ENCODE measurements around the gene LRRN2.

The LRRN2 gene

GRCh38 chr1:204615881-204616280 is 69.7 kb downstream of the LRRN2 start:
- no peak for ATAC-seq
- TF ChIP-seq ISL1 (CRISPR knock-in tag; IDR thresholded peaks at IDR 0.05) (no peak), ZNF8 (CRISPR knock-in tag; IDR thresholded peaks at IDR 0.05) (no peak), PATZ1 (CRISPR knock-in tag; IDR thresholded peaks at IDR 0.05; ENCODE audit: borderline replicate concordance) (no peak), ZNF70 (CRISPR knock-in tag; IDR thresholded peaks at IDR 0.05) (no peak), TOX (CRISPR knock-in tag; IDR thresholded peaks at IDR 0.05; ENCODE audit: borderline replicate concordance) (no peak), CSRNP3 (CRISPR knock-in tag; IDR thresholded peaks at IDR 0.05) (no peak), ESRRG (CRISPR knock-in tag; IDR thresholded peaks at IDR 0.05) (no peak), RARB (CRISPR knock-in tag; IDR thresholded peaks at IDR 0.05) (no peak), BACH2 (CRISPR knock-in tag; IDR thresholded peaks at IDR 0.05; ENCODE audit: borderline replicate concordance) (no peak), ZNF565 (CRISPR knock-in tag; conservative IDR thresholded peaks at IDR 0.05; ENCODE audit: low read depth) (no peak), ZC3H10 (CRISPR knock-in tag; IDR thresholded peaks at IDR 0.05) (no peak), TSHZ2 (CRISPR knock-in tag; IDR thresholded peaks at IDR 0.05) (no peak), TCF4 (CRISPR knock-in tag; IDR thresholded peaks at IDR 0.05; ENCODE audit: borderline replicate concordance) (no peak), ZFP3 (CRISPR knock-in tag; IDR thresholded peaks at IDR 0.05) (no peak), ZFP30 (CRISPR knock-in tag; IDR thresholded peaks at IDR 0.05) (no peak), ARNTL (CRISPR knock-in tag; IDR thresholded peaks at IDR 0.05; ENCODE audit: borderline replicate concordance, low read depth) (no peak), GLIS3 (CRISPR knock-in tag; IDR thresholded peaks at IDR 0.05) (no peak), OSR1 (CRISPR knock-in tag; IDR thresholded peaks at IDR 0.05) (no peak), SNAI2 (CRISPR knock-in tag; IDR thresholded peaks at IDR 0.05) (no peak)
- TF ChIP-seq, protein P1, sequence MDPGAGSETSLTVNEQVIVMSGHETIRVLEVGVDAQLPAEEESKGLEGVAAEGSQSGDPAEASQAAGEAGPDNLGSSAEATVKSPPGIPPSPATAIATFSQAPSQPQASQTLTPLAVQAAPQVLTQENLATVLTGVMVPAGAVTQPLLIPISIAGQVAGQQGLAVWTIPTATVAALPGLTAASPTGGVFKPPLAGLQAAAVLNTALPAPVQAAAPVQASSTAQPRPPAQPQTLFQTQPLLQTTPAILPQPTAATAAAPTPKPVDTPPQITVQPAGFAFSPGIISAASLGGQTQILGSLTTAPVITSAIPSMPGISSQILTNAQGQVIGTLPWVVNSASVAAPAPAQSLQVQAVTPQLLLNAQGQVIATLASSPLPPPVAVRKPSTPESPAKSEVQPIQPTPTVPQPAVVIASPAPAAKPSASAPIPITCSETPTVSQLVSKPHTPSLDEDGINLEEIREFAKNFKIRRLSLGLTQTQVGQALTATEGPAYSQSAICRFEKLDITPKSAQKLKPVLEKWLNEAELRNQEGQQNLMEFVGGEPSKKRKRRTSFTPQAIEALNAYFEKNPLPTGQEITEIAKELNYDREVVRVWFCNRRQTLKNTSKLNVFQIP (CRISPR knock-in tag; IDR thresholded peaks at IDR 0.05; ENCODE audit: borderline replicate concordance, low read depth): no peak

DNA sequence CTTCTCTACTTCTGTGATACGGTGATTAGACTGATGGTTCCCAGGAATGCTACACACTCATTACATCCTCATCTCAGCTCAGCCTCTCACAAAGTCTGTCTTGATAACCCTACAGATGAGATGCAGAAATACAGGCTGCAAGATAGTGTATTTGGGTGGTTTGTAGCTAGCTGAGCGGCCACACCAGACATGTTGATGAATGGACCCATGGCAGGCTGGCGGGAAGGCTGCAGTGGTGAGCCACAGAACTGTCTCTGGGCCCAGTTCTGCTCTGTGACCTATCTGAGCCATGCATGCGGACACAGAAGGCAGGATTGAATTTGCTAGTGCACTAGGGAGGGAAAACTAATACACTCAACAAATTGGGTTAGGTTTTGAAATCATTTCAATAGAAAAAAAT is 71.9 kb downstream of the LRRN2 start:
- no peak for ATAC-seq
- no peak for TF ChIP-seq ZFP3 (CRISPR knock-in tag; IDR thresholded peaks at IDR 0.05)
- no peak for TF ChIP-seq RARB (CRISPR knock-in tag; IDR thresholded peaks at IDR 0.05)
- TF ChIP-seq GLIS3 (CRISPR knock-in tag; IDR thresholded peaks at IDR 0.05): no peak
- no peak for TF ChIP-seq BACH2 (CRISPR knock-in tag; IDR thresholded peaks at IDR 0.05; ENCODE audit: borderline replicate concordance)
- no peak for TF ChIP-seq CSDC2 (CRISPR knock-in tag; IDR thresholded peaks at IDR 0.05)
- no peak for TF ChIP-seq ISL1 (CRISPR knock-in tag; IDR thresholded peaks at IDR 0.05)
- TF ChIP-seq ZFP30 (CRISPR knock-in tag; IDR thresholded peaks at IDR 0.05): no peak
- TF ChIP-seq OSR1 (CRISPR knock-in tag; IDR thresholded peaks at IDR 0.05): no peak

DNA sequence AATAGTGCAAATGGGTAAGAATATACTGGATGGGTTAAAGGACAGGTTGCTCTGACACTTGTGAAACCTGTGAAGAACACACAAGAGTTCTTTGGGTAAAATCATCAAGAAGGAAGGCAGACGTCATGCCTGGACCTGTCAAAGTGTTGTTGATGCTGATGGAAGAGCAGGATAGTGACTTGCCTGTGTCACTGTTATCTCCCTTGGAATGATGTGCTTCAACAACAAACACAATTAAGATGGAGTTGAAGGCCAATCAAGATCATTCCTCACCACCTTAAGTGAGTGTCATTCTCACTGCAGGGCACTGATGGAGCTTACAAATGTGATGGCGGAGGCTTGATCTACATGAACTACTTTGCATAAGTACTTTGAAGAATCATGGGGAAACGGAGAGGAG is 73.2 kb downstream of the LRRN2 start:
- no peak for ATAC-seq
- TF ChIP-seq TCF4 (CRISPR knock-in tag; IDR thresholded peaks at IDR 0.05; ENCODE audit: borderline replicate concordance): no peak
- TF ChIP-seq ZNF70 (CRISPR knock-in tag; IDR thresholded peaks at IDR 0.05): no peak
- TF ChIP-seq RARB (CRISPR knock-in tag; IDR thresholded peaks at IDR 0.05): no peak
- TF ChIP-seq TSHZ2 (CRISPR knock-in tag; IDR thresholded peaks at IDR 0.05): no peak
- TF ChIP-seq SNAI2 (CRISPR knock-in tag; IDR thresholded peaks at IDR 0.05): no peak
- no peak for TF ChIP-seq OSR1 (CRISPR knock-in tag; IDR thresholded peaks at IDR 0.05)
- TF ChIP-seq BACH2 (CRISPR knock-in tag; IDR thresholded peaks at IDR 0.05; ENCODE audit: borderline replicate concordance): no peak
- TF ChIP-seq ZFP3 (CRISPR knock-in tag; IDR thresholded peaks at IDR 0.05): no peak
- no peak for TF ChIP-seq GLIS3 (CRISPR knock-in tag; IDR thresholded peaks at IDR 0.05)
- no peak for TF ChIP-seq ZC3H10 (CRISPR knock-in tag; IDR thresholded peaks at IDR 0.05)
- TF ChIP-seq ISL1 (CRISPR knock-in tag; IDR thresholded peaks at IDR 0.05): no peak
- TF ChIP-seq, protein P1 (CRISPR knock-in tag; IDR thresholded peaks at IDR 0.05; ENCODE audit: borderline replicate concordance, low read depth): no peak
- TF ChIP-seq ARNTL (CRISPR knock-in tag; IDR thresholded peaks at IDR 0.05; ENCODE audit: borderline replicate concordance, low read depth): no peak
- no peak for TF ChIP-seq ESRRG (CRISPR knock-in tag; IDR thresholded peaks at IDR 0.05)
- no peak for TF ChIP-seq TOX (CRISPR knock-in tag; IDR thresholded peaks at IDR 0.05; ENCODE audit: borderline replicate concordance)
- TF ChIP-seq CSRNP3 (CRISPR knock-in tag; IDR thresholded peaks at IDR 0.05): no peak
- TF ChIP-seq ZNF8 (CRISPR knock-in tag; IDR thresholded peaks at IDR 0.05): no peak

Data from SK-N-SH treated with all-trans-retinoic acid at 6 μM for 48 hours (cell line).